Raji (cell line): ENCODE measurements around the gene DHX30.

Experiments used
- POLR2A ChIP-seq: IDR thresholded peaks from 2 replicates; pipeline ENCODE4 v1.6.1; 2011; ENCODE audit warnings: low read depth, low read length, control low read depth; ENCODE audit not compliant: insufficient read depth

The DHX30 gene

DNA sequence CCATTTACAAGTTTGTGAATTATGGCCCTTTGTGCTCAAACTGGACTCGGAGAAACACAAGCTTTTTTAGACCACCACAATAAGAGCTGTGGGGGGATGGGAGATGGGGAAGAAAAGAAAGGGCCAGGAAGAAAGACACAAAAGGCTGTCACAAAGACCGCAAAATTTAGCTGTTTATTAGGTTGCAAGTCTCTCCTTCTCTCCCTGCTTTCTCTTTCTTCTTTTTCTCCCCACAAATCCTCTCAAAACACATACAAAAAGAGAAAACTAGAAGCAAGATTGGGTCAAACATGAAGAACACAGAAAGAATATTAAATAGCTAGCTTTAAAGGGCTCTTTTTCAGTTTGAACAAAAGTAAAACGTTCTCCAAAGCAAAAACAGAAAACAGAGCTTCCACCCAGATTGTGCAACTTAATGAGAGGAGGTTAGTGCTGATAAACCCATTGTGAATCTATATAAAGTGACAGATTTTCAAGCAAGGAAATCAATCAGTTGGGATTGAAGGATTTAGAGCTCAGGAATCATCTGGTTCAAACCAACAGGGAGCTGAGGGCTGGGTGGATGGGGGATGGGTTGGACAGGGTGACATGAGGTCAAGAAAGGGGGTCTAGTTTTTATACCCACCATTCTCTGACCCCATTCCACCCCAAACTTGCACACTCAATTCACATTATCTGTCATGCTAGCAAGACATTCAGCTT lies 87.3 kb downstream of the DHX30 start:
- TF ChIP-seq POLR2A, result no peak

DNA sequence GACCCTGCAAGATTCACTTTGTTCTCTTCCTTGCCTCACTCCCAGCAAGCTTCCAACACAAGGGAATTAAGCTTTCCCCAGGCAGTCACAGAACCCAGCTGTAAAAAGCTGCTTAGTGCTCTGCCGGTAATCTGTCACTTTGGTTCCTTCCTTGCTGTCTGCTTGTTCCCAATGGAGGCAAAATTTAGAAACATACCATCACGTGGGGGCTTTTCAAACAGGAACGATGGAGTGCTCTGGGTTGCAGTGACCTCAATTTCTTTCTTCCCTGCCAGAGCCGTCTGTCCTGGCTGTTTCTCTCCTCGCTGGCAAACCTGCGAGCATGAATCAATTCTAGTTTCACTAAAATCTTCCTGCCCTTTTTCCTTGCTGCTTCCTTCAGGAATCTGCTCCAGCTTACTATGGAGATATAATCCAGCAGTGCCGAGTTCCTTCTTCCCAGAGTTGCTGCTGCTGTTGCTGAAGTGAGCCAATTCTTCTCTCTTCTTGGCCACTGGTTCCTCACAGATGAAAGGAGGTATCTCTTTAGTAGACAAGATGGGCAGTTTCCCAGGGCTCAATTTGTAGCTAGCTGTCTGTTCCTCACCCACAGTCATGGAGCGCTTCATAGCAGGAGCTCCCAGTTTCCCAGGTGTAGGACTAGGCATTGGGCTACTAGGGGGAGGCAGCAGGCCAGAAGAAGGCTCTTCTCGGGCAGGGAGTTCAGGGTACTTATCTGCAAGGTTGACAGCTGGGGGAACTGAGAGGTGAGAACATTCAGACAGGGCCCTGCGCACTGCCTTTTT lies 88.1 kb downstream of the DHX30 start:
- TF ChIP-seq POLR2A, result no peak

DNA sequence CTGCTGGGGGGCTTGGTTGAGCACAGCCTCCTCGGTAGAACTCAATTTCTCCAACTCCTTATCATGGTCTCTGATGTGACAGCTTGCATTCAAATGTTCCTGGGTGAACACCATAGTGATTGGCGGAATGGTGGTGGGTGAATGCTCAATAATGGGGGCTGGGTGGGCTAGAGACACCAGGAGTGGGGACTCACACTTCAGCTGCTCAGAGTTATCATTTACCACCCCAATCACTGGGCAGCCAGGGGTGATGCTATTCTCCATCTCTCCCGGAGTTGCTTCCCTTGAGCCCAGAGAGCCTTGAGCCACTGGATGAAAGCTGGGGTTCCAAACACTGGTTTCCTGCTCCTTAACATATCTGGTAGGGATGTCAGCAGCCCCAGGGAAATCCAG lies 88.7 kb downstream of the DHX30 start:
- TF ChIP-seq POLR2A, result no peak

DNA sequence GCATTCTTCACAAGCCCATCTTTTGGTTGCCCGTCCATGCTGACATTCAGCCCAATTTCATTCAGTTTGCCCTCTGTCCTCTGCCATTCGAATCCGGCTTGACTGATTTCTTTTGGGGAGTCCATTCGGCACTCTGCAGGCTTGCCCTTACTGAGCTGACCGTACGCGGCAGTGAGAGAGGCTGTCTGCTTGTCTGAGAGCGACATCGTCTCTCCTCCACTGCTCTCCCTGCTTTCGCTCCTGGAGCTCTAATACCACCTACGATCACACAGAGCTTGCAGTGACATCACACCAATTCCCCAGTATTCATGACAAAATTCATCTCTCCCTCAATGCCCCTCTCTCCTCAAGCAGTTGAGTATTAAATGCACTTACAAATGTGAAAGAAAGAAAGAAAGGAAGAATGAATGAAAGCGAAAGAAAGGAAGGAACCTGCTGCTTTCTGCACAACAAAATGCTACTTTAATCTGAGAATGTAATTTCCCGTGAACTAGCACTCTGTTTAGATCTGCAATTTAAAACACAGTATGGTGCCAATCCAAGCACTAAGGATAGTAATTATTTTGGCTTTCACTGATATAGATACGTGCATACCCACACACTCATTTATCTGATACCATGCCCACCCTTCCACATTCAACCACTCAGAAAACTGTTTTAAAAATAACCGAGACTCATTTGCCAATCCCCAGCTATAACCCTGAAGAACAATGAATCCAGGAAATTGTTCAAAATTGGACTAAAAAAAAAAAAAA lies 89.5 kb downstream of the DHX30 start:
- TF ChIP-seq POLR2A, result no peak

DNA sequence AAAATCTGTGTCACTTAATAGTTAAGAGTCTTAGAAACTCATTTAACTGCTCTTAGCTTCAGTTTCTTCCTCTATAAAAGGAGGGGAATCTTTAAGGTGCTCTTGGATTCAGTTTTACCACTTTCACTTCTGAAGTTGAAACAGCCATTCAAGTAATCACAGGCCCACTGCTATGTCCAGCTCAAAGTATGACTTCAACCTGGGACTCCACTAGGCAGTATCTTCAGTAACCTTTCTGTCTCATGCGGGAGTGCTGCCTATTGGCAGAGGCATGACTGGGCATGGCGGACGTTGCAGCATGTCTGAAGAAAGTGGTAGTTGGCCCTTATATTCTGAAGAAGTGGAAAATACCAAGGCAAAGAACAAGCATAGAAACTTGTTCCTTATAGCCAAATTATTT lies 92.3 kb downstream of the DHX30 start:
- TF ChIP-seq POLR2A, result no peak

DNA sequence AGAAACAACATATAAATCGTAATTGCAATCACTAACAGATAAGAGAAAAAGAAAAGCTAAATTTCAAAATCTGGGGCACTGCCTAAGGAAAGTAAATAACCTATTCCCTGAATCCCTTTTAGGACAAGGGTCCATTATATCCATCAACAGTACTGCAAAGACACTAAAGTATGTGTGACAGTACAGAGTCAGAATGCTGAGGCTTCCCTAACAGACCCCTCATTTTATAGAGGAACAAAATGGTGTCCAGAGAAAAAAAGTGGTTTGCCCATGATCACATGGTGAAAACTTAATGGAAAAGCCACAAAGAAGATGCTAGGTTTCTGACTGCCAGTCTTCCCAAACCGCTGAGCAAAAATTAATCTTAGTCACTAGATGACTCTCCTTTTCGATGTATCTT lies 93.8 kb downstream of the DHX30 start:
- TF ChIP-seq POLR2A, result no peak

DNA sequence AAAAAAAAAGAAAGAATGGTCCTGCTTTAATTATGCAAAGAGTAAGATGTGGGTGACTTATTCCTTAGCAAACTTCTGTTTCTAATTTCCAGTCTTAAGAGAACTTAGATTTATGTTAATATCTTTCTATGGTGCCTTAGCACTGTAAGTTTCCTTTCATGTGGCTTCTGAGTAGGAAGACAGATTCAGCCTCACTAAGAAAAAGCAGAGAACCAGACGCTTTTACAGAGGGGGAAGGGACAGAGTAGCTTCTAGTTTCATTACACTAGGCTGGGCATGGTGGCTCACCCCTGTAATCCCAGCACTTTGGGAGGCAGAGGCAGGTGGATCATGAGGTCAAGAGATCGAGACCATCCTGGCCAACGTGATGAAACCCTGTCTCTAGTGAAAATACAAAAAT lies 95.0 kb downstream of the DHX30 start:
- TF ChIP-seq POLR2A, result no peak

DNA sequence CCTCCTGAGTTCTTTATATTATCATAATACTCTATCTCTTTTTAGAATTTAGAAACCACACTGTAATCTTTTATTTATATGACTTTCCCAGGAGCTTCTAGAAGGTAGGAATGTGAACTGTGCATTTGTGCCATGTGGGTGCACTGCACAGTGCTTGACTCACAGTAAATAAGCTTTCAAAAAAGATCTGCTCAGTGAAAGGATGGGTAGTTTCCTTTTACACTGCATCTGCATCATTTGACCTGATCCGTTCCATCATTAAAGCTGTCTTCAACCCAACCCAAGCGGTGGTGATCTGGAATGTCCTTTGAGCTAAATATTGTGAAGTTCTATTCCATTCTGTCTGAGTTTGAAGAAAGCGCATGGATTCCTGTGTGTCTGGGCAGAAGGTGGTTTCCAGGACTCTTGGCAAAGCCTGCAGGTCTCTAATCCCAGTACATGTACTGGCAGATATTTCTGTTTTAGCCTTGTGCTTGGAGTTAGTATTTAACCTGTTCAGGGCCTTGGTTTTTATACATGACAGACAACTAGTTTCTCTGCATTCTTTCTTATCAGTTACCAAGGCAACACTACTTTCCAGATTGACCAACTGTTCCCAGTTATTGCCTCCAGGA lies 96.7 kb downstream of the DHX30 start:
- TF ChIP-seq POLR2A, result no peak
